ENCODE measurements around the gene MCEMP1. TPM values are rescaled to one million over a fixed set of nuclear protein-coding genes. Genes with fewer than 3 reads are reported as not detected.

MCEMP1 gene
- total RNA-seq, 2 donors from 2014 or later, result not detected

DNA sequence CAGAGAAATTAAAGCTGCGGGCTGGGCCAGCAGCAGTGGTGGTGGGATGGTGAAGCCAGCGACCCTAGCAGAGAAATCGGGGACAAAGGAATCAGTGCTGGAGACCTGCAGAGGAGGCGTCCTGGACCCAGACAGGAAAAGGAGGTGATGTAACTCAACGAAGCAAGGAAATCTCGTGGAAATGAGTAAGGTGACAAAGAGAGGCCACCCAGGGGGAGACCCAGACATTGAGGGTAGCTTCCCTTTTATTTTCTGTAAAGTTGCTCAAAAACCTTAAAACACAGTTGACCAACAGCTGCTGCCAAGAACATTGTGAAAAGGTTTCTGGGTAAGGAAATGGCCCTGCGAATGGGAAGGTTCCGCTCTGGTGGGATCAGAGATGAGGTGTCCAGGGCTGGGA lies 21.3 kb upstream of the MCEMP1 start:
- no peak overlapping the region for H3K27ac ChIP-seq (ENCODE audit: low read depth, low read length)
- H3K9ac ChIP-seq (ENCODE audit: extremely low read depth, low read length, poor library complexity, severe bottlenecking), result no peak overlapping the region
- H3K4me3 ChIP-seq (ENCODE audit: low read length), result no peak overlapping the region
- no peaks in the 10 kb centered on the region for H3K36me3 ChIP-seq (ENCODE audit: control insufficient read depth, insufficient read depth, low read length)
- peaks cover 9% of the 10 kb centered on the region for H3K27me3 ChIP-seq (ENCODE audit: control insufficient read depth, insufficient read depth, low read length, poor library complexity, severe bottlenecking)
- Mint-ChIP-seq H3K4me3 (no peak overlapping the region), H3K9me3 (no peaks in the 10 kb centered on the region), H3K4me1 (no peaks in the 10 kb centered on the region), H3K27me3 (ENCODE audit: insufficient read depth) (peaks cover 61% of the 10 kb centered on the region), H3K27ac (no peak overlapping the region), H3K36me3 (ENCODE audit: low read depth) (no peaks in the 10 kb centered on the region)
- TF ChIP-seq, protein P1, sequence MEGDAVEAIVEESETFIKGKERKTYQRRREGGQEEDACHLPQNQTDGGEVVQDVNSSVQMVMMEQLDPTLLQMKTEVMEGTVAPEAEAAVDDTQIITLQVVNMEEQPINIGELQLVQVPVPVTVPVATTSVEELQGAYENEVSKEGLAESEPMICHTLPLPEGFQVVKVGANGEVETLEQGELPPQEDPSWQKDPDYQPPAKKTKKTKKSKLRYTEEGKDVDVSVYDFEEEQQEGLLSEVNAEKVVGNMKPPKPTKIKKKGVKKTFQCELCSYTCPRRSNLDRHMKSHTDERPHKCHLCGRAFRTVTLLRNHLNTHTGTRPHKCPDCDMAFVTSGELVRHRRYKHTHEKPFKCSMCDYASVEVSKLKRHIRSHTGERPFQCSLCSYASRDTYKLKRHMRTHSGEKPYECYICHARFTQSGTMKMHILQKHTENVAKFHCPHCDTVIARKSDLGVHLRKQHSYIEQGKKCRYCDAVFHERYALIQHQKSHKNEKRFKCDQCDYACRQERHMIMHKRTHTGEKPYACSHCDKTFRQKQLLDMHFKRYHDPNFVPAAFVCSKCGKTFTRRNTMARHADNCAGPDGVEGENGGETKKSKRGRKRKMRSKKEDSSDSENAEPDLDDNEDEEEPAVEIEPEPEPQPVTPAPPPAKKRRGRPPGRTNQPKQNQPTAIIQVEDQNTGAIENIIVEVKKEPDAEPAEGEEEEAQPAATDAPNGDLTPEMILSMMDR (conservative IDR thresholded peaks at IDR 0.05), result no peak
- 66 to 81% methylated on average over 5 to 8 of the region's 8 CpGs for WGBS, 2 experiments (ENCODE audit: insufficient coverage in 1 of 2, insufficient read length in 1 of 2)
- no peak for DNase-seq
- no peaks in the 10 kb centered on the region for H3K4me1 ChIP-seq (ENCODE audit: control insufficient read depth, insufficient read depth, low read length)
- H3K9me3 ChIP-seq (ENCODE audit: control insufficient read depth, low read length), result no peaks in the 10 kb centered on the region

DNA sequence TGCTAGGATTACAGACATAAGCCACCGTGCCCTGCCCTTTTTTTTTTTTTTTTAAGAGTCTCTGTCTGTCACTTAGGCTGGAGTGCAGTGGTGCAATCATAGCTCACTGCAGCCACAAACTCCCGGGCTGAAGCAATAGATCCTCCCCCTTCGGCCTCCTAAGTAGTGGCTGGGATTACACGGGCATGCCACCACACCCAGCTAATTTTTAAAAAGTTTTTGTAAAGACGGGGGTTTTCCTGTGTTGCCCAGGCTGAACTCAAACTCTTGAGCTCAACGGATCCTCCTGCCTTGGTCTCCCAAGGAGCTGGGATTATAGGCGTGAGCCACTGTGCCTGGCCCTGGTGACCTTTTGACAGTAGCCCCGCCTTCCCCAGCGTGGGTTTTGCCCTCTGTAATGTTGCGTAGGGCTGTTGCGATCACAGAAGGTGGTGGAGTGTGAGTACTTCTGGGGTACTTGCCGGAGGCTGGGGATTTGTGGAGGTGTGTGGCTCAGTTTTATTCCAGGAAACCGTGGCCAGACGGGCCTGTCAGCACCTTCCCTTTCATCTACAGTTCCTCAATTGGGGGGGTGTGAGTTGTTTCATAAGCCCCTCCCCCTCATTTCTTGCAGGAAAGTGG lies 19.6 kb upstream of the MCEMP1 start:
- H3K4me3 ChIP-seq (ENCODE audit: low read length), result no peak overlapping the region
- H3K9me3 ChIP-seq (ENCODE audit: control insufficient read depth, low read length), result no peaks in the 10 kb centered on the region
- WGBS, 2 experiments (ENCODE audit: insufficient coverage in 1 of 2, insufficient read length in 1 of 2), result 55 to 74% methylated on average over 6 to 14 of the region's 14 CpGs
- no peaks in the 10 kb centered on the region for H3K4me1 Mint-ChIP-seq
- H3K4me1 ChIP-seq (ENCODE audit: control insufficient read depth, insufficient read depth, low read length), result no peaks in the 10 kb centered on the region
- no peak overlapping the region for H3K9ac ChIP-seq (ENCODE audit: extremely low read depth, low read length, poor library complexity, severe bottlenecking)
- no peak overlapping the region for H3K27ac ChIP-seq (ENCODE audit: low read depth, low read length)
- peaks cover 51% of the 10 kb centered on the region for H3K27me3 Mint-ChIP-seq (ENCODE audit: insufficient read depth)
- H3K27me3 ChIP-seq (ENCODE audit: control insufficient read depth, insufficient read depth, low read length, poor library complexity, severe bottlenecking), result peaks cover 12% of the 10 kb centered on the region
- TF ChIP-seq, protein P1 (conservative IDR thresholded peaks at IDR 0.05), result no peak
- no peak for DNase-seq
- H3K36me3 ChIP-seq (ENCODE audit: control insufficient read depth, insufficient read depth, low read length), result no peaks in the 10 kb centered on the region
- no peak overlapping the region for H3K4me3 Mint-ChIP-seq
- H3K27ac Mint-ChIP-seq, result no peak overlapping the region
- no peaks in the 10 kb centered on the region for H3K9me3 Mint-ChIP-seq
- no peaks in the 10 kb centered on the region for H3K36me3 Mint-ChIP-seq (ENCODE audit: low read depth)

DNA sequence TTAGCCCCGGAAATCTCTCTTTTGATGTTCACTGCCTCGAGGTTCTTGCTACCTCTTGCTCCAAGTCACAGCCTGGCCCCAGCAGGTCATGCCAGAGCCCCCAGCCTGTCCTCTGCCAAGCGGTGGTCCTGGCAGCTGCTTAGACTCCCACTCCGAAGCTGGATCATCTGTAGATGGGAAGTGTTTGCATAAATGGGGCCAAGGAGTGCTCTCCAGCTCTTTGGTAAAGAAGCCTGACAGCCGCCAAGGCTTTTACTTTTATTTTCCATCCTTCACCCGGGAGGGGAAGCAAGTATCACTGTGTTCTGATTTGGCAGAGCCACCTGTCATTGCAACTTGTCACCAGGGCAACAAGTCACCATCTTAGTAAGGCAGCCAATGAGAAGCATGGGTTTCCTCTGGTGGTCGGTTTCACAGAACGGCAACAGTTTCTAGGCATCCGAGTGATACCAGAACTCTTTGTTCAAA lies 18.6 kb upstream of the MCEMP1 start:
- Mint-ChIP-seq H3K27ac (no peak overlapping the region), H3K4me3 (no peak overlapping the region), H3K27me3 (ENCODE audit: insufficient read depth) (peaks cover 45% of the 10 kb centered on the region), H3K9me3 (no peaks in the 10 kb centered on the region), H3K36me3 (ENCODE audit: low read depth) (no peaks in the 10 kb centered on the region), H3K4me1 (no peaks in the 10 kb centered on the region)
- no peak for DNase-seq
- no peak overlapping the region for H3K9ac ChIP-seq (ENCODE audit: extremely low read depth, low read length, poor library complexity, severe bottlenecking)
- TF ChIP-seq, protein P1 (conservative IDR thresholded peaks at IDR 0.05), result no peak
- H3K4me1 ChIP-seq (ENCODE audit: control insufficient read depth, insufficient read depth, low read length), result no peaks in the 10 kb centered on the region
- no peak overlapping the region for H3K4me3 ChIP-seq (ENCODE audit: low read length)
- no peak overlapping the region for H3K27ac ChIP-seq (ENCODE audit: low read depth, low read length)
- H3K9me3 ChIP-seq (ENCODE audit: control insufficient read depth, low read length), result no peaks in the 10 kb centered on the region
- peaks cover 12% of the 10 kb centered on the region for H3K27me3 ChIP-seq (ENCODE audit: control insufficient read depth, insufficient read depth, low read length, poor library complexity, severe bottlenecking)
- WGBS, 2 experiments (ENCODE audit: insufficient coverage in 1 of 2, insufficient read length in 1 of 2), result 75% methylated on average over 3 to 9 of the region's 9 CpGs
- H3K36me3 ChIP-seq (ENCODE audit: control insufficient read depth, insufficient read depth, low read length), result no peaks in the 10 kb centered on the region
